Measurements from ENCODE around the gene ANKRD6.

DNA sequence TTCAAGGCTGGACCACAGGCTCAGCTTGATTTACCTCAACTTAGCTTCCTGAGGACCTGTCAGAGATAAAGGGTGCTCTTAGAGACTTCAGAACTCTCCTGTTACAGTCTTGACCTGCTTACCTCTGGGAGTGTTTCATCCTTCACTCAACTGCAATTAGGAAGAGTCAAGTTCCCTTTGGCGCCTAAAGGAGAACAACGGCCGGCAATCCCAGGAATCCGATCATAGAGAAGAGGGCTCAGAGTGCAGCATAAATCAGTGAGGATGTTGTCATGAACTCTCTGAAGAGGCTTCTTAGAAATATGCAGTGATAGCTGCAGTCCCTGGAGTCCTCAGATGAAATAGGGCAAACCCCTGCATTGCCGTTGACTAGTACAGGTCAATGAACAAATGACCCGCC lies 169.2 kb downstream of the ANKRD6 start:
- TF ChIP-seq, protein P1, sequence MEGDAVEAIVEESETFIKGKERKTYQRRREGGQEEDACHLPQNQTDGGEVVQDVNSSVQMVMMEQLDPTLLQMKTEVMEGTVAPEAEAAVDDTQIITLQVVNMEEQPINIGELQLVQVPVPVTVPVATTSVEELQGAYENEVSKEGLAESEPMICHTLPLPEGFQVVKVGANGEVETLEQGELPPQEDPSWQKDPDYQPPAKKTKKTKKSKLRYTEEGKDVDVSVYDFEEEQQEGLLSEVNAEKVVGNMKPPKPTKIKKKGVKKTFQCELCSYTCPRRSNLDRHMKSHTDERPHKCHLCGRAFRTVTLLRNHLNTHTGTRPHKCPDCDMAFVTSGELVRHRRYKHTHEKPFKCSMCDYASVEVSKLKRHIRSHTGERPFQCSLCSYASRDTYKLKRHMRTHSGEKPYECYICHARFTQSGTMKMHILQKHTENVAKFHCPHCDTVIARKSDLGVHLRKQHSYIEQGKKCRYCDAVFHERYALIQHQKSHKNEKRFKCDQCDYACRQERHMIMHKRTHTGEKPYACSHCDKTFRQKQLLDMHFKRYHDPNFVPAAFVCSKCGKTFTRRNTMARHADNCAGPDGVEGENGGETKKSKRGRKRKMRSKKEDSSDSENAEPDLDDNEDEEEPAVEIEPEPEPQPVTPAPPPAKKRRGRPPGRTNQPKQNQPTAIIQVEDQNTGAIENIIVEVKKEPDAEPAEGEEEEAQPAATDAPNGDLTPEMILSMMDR (IDR thresholded peaks at IDR 0.05; ENCODE audit: insufficient read depth, low read length, poor library complexity, severe bottlenecking) = no peak
- no peak for TF ChIP-seq EZH2phosphoT487 (conservative IDR thresholded peaks at IDR 0.05; ENCODE audit: low read length)
